ENCODE results near the gene WRAP73. TPM values are rescaled to one million over a fixed set of nuclear protein-coding genes. Genes with fewer than 3 reads are reported as not detected.
"Not testable (repeated sequence)": the region's sequence is repeated elsewhere in the genome, so short reads cannot be mapped to it uniquely, and the experiment has no call there.

The WRAP73 gene
- total RNA-seq, 1 experiment from 2014 or later, result 41.1 TPM

DNA sequence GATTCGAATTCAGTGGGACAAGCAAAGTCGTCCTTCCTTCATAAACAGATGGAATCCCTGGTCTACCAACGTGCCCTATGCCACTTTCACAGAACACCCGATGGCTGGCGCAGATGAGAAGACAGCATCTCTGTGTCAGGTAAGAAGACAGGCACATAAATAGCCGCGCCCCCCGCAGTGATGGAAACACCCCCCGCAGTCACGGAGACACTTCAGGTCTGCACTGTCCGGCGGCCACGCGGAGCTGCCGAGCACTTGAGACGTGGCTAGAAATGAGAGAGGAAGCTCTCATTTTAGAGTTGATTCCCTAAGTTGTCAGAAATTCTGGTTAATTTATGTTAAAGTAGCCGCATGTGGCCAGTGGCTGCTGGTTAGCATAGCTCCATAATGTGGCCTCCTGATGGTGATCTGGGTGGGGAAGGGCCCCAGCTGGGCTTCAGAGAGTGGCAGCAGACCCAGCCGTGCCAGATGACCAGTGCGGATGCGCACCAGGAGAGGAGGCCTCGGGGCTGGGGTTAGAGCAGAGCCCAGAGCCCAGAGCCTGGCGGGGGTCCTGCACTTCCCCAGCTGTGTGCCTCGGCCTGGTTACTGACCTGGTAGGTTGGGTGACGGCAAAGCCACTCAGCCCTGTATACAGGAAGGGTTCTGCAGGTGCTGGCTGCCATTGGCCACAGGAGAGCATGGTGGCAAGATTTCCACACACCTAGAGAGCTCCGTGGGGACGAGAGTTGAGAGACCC, 22.2 kb downstream of the WRAP73 start:
- DNase-seq (ENCODE audit: low read depth), result no peak
- in situ Hi-C loops (cut with HindIII; ENCODE audit: low pct_unique_long_range_greater_than_20kb, low sequenced_read_pairs), result loop anchor here (25.0 kb wide), 1 partner anchor 90 kb away; no protein-coding TSS in a partner anchor

DNA sequence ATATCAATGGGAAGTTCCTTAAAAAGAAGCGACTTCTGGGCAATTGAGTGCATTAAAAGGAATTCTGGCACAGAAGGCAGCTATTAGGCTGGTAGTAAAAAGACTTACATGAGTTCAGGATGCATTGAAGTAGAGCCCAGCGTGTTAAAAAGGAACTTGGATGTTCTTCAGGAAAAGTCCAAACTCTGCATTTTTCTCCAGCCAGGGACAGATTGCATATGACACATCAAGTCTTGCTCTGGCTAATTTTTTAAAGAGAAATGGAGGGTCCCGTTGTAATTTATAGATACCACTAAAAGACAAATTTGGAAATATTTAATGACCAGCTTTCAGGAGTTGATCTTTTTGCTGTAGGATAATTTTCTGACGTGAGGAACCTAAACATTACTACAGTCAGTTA, 23.9 kb downstream of the WRAP73 start:
- in situ Hi-C loops (cut with HindIII; ENCODE audit: low pct_unique_long_range_greater_than_20kb, low sequenced_read_pairs), result loop anchor here (25.0 kb wide), 1 partner anchor 89 kb away; no protein-coding TSS in a partner anchor
- no peak for DNase-seq (ENCODE audit: low read depth)

DNA sequence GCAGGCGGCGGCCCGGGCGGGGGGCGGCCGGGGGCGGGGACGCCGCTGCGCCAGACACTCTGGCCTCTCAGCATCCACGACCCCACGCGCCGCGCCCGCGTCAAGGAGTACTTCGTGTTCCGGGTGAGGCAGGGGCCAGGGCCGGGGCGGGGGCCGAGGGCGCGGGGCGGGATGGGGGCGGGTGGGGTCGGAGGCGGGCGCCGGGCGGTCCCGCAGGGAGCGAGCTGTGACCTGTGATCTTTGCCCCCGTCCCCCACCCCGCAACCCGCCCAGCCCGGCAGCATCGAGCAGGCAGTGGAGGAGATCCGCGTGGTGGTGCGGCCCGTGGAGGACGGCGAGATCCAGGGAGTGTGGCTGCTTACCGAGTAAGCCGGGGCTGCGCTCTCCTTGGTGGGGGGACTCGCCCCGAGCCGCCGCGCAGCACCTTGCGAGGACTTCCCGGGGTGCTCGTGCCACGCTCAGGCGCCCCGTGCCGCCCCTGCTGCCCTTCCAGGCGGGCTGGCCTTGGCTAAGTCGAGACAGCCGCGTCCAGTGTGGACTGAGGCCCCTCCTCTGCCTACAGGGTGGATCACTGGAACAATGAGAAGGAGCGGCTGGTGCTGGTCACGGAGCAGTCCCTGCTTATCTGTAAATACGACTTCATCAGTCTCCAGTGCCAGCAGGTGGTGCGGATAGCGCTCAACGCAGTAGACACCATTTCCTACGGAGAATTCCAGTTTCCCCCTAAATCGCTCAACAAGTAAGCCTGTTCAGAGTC, 24.6 kb downstream of the WRAP73 start:
- DNase-seq (ENCODE audit: low read depth), result peak; percentile 49
- in situ Hi-C loops (cut with HindIII; ENCODE audit: low pct_unique_long_range_greater_than_20kb, low sequenced_read_pairs), result loop anchor here (25.0 kb wide), 1 partner anchor 88 kb away; no protein-coding TSS in a partner anchor

DNA sequence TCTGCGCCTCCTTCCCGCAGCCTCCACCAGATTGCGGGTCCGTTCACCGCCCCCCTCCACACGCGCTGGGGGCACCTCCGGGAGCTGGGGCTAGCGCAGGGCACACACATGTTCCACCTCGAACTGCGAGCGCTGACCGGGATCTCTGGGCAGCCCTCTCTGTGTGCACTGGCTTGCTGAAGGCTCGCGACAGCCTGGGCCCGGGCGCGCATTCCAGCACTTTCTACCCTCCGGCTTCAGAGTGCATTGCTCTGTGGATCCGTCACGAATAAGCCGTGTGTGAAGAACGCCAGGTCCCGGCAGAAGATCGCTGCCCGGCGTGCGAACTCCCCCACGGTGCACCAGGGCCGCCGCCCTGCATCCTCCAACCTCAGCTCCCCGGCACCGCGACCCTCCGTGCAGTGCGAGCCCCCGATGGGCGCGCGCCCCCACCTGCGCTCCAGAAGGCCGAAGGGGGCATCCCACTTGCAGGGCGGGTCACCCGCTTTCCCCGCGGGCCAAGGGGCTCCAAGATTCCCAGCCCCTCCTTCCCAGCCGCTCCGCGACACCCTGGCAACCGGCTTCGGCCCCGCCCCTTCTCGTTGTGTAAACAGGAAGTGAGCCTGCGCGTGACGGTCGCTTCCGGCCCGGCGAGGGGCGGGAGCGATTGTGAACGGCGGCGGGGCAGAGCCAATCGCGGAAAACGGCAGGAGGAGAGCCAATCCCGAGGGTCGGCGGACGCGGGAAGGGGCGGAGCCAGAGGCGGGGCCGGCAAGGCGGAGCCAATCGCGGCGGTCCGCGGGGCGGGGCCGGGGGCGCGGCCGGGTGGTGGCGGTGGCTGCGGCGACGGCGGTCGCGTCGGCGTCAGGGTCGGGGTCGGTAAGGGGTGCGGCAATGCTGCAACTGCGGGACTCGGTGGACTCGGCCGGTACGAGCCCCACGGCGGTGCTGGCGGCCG, 25.4 kb downstream of the WRAP73 start, which contains the start of gene TPRG1L:
TPRG1L (plus strand) TSS at position 816 of the 937 bp plus-strand sequence; CDS start at position 874, 58 bp downstream.
- in situ Hi-C loops (cut with HindIII; ENCODE audit: low pct_unique_long_range_greater_than_20kb, low sequenced_read_pairs), result loop anchor here (25.0 kb wide), 1 partner anchor 87 kb away; no protein-coding TSS in a partner anchor
- DNase-seq (ENCODE audit: low read depth), result peak; percentile 92

DNA sequence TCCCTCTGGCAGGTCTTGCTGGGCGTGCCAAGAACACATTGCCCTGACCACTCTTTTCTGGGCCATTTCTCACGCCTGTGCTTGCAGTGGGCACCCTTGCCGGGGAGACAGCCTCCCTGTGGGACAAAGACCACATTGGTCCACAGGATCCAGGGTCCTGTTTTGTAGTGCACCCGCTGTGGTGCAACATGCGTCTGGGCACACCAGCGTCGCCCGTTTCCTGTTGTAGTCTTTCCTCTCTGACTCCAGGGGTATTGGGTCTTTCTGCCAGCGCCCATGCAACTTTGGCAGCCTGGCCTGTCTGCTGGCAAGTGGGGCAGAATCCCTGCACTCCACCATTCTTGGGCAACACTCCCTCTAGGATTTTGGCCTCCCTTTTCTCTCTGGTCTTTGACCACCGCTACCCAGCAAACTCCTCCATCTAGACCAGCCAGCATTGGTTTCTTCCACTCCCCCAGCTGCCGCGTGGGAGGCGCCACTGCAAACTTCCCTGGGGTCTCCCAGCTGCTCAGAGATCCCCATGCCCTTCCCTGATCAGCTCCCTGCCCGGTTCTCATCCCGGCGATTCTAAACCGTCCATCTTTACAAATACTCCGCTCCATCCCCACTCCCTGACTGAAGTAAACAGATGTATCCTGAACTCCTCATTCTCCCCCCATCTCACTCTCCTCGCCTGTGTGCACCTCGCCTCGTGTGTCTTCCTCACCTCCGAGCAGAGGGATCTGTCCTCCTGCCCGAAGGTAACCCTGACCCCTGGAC, 26.3 kb downstream of the WRAP73 start:
- in situ Hi-C loops (cut with HindIII; ENCODE audit: low pct_unique_long_range_greater_than_20kb, low sequenced_read_pairs), result no loop called here
- no peak for DNase-seq (ENCODE audit: low read depth)

DNA sequence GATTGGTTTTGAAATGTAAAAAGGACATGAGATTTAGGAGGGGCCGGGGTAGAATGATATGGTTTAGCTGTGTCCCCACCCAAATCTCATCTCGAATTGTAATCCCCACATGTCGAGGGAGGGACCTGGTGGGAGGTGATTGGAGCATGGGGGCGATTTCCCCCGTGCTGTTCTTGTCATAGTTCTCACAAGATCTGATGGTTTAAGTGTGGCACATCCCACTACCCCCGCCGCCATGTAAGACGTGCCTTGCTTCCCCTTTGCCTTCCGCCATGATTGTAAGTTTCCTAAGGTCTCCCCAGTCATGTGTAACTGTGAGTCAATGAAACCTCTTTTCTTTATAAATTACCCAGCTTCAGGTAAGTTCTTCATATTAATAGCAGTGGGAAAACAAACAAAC, 27.8 kb downstream of the WRAP73 start:
- DNase-seq (ENCODE audit: low read depth); in situ Hi-C loops (cut with HindIII; ENCODE audit: low pct_unique_long_range_greater_than_20kb, low sequenced_read_pairs): not testable (repeated sequence)

DNA sequence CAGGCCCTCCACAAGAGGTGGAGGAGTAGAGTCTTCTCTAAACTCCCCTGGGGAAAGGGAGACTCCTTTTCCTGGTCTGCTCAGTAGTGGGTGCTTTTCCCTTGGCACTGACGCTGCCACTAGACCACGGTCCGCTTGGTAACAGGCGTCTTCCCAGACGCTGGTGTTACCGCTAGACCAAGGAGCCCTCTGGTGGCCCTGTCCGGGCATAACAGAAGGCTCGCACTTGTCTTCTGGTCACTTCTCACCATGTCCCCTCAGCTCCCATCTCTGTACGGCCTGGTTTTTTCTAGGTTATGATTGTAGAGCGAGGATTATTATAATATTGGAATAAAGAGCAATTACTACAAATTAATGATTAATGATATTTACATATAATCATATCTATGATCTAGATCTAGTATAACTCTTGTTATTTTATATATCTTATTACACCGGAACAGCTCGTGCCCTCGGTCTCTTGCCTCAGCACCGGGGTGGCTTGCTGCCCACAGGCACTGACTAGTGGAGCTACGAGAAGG, 28.7 kb downstream of the WRAP73 start:
- DNase-seq (ENCODE audit: low read depth), result peak; percentile 58
- in situ Hi-C loops (cut with HindIII; ENCODE audit: low pct_unique_long_range_greater_than_20kb, low sequenced_read_pairs), result not testable (repeated sequence)

DNA sequence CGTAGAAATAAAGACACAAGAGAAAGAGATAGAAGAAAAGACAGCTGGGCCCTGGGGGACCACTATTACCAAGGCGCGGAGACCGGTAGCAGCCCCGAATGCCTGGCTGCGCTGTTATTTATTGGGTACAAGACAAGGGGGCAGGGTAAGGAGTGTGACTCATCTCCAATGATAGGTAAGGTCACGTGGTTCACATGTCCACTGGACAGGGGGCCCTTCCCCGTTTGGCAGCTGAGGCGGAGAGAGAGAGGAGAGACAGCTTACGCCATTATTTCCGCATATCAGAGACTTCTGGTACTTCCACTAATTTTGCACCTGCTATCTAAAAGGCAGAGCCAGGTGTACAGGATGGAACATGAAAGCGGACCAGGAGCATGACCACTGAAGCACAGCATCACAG, 29.2 kb downstream of the WRAP73 start:
- in situ Hi-C loops (cut with HindIII; ENCODE audit: low pct_unique_long_range_greater_than_20kb, low sequenced_read_pairs), result no loop called here
- no peak for DNase-seq (ENCODE audit: low read depth)

DNA sequence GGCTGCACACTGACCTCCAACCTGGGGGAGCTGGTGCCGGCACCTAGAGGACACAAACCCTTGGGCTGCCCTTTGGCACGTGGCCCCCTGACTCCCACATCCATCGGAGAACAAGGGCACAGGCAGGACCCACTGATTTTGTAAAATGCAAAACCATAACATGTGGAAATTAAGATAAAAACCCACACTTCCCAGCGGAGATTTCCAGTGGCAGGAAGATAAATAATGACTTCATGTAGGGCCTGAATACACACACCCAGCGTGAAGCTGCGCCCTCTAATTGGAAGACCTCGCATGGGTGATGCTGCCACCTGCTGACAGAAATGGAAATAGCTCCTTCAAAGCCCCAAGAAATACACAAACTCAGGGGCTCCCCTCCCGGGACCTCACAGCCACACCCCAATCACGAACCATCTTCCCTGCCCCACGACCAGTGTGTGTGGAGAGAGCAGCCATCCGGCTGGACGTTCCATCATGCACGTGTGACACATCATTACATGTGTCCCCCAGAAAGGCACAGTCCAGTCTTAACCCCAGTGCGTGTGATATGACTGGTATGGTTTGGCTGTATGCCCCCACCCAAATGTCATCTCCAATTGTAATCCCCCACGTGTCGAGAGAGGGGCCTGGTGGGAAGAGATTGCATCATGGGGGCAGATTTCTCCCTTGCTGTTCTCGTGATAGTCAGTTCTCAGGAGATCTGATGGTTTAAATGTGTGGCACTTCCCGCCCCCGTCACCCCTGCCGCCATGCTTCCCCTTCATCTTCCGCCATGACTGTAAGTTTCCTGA, 30.8 kb downstream of the WRAP73 start:
- in situ Hi-C loops (cut with HindIII; ENCODE audit: low pct_unique_long_range_greater_than_20kb, low sequenced_read_pairs), result no loop called here
- DNase-seq (ENCODE audit: low read depth), result peak; percentile 48

DNA sequence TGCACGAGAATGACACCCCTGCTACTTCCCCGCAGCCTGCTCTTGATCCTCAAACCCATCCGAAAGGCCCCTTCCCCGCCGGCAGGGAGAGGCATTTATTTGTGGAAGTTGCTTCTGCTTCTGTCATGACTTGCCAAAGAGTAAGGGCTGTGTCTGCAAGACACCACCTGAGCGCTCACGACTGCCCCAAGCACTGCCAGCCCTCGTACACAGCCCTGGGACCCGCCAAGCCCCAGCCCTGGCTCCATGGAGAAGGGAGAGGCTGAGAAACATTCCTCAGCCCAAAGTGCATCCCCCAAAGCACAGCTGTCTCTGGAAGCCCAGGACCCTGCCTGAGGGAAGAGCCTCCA, 31.4 kb downstream of the WRAP73 start:
- DNase-seq (ENCODE audit: low read depth), result no peak
- in situ Hi-C loops (cut with HindIII; ENCODE audit: low pct_unique_long_range_greater_than_20kb, low sequenced_read_pairs), result no loop called here

DNA sequence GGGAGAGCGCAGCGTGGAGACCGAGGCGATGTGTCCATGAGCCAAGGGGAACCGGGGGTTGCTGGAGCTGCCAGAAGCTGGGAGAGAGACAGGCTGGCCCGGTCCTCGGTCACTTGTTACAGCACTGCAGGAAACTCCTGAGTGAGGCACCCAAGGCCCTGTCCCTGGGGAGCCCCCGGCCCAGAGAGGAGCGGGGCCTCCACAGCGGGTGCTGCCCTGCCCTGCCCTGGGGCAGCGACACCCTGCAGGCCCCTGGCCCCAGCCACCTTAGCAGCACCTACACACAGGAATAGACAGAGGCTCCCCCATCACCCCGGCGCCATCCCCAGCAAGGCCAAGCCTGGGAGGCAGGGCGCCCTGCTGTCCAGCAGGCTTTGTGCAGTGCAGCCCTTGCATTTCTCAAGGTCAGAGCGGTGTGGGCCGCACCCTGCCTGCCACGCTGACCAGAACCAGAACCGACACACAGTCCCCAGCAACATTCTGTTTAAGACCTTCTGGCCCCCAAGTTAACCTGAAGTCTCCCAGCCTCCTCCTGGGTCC, 32.0 kb downstream of the WRAP73 start:
- DNase-seq (ENCODE audit: low read depth), result no peak
- in situ Hi-C loops (cut with HindIII; ENCODE audit: low pct_unique_long_range_greater_than_20kb, low sequenced_read_pairs), result no loop called here

DNA sequence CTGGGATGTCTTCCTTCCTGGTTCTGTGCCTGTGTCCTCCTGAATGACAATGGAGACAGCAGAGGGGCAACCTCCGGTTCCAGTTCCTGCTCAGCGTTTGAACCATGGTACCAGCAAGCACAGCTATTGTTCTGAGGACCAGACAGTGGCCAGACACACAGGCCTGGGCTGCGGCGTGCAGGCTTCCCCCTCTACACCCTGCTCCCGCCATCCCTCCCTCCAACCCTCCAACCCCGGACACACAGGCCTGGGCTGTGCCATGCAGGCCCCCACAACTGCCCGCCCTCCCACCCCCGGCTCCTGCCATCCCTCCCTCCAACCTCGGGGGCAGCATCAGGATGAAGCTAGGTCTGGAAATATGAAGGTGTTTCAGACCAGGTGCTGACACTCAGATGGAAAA, 33.0 kb downstream of the WRAP73 start:
- in situ Hi-C loops (cut with HindIII; ENCODE audit: low pct_unique_long_range_greater_than_20kb, low sequenced_read_pairs), result no loop called here
- DNase-seq (ENCODE audit: low read depth), result no peak

DNA sequence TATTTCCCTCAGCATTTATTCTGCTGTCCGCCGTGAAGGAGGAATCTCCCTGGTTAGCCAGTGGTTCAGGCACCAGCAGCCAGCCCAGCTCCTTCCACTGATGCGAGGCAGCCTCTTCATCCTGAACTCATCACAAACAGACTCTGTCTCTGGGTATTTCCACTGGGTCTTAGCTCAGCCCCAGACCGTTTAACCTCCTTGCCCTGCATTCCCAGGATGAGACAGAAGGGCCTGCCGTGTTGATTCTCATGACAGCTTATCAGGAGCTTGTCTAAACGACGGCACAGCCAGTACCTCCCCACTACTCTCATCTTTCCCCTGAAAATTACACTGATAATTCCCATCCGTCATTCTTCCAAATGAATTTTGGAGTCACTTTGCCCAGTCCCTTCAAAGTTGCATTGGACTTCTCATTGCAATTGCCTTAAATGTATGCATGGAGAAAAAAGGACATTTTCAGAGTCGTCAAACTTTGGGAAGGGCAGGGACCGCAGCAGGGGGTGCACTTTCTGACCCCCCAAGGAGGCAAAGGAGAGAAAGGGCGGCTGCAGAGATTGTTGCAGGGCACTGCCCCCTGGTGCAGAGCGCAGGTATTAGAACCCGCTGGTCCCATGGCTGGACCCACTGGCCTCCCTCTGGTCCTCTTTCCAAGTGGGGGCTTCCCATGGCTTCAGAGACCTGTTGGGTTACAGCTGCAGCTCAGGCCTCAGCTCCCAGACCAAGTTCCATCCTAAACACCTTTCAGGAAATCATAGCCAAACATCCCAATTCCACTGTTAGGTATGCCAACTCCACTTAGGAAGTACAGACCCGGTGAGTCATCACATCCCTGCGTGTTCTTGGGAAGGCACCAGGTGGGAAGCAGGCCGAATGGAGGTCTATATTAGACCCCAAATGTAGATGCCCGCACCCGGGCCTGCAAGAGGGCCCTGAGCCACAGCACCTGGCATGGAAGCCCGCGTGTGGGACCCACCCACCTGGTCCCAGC, 34.9 kb downstream of the WRAP73 start:
- DNase-seq (ENCODE audit: low read depth), result no peak
- in situ Hi-C loops (cut with HindIII; ENCODE audit: low pct_unique_long_range_greater_than_20kb, low sequenced_read_pairs), result no loop called here

DNA sequence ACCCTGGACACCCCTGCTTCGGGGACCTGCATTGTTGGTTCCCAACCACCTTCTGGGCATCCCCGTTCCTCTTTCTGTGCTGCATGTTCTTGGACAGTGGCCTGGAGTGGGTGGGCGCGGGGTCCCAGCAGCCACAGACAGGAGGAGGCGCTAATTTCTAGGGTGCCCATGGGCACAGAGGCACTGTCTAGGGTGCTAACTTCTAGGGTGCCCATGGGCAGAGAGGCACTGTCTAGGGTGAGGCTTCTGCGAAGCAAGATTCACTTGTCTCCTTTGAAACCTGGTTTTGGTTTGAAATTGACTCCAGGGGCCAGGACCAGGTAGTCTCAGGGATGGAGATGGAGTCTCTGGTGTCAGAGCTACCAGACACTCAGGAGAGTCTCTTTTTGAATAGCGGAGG, 37.8 kb downstream of the WRAP73 start:
- no peak for DNase-seq (ENCODE audit: low read depth)
- in situ Hi-C loops (cut with HindIII; ENCODE audit: low pct_unique_long_range_greater_than_20kb, low sequenced_read_pairs), result no loop called here

DNA sequence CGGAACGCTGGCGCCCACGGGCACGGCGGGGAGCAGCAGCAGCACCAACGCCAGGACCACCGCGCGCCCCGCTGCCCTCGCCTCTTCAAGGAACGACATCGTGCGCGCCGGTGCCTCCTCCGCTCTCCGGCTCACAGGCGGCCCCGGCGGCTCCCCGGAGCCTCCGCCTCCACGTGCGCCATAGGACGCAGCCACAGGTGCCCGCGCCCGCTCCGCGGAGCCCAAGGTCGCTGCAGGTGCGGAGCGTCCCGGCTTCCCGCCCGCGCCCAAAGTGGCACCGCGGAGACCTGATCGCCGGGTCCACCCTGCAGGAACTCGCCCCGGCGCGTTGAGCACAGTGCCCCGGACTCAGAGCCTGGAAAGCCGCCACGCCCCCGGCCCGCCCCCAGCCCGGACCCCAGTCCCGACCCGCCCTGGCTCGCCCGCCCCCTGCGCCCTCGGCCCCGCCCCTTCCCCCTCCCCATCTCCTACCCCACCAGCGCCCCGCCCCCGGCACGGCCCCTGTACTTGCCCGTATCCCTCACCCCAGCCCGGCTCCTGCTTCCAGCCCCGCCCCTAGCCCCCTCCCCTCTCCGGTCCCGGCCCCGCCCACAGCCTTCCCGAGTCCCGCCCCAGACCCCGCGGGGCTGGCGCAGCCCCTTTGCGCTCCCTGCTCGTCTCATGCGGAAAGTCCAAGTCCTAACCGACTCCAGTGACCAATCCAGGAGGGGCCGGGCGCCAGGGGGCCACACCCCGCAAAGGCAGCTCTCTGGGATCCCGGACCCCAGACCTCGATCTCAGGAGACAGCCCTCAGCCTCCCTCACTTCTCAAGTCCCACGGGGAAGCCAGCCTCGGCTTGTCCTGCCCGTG, 38.5 kb downstream of the WRAP73 start, which contains the start of gene MEGF6:
MEGF6 (minus strand) TSS at position 339 of the 850 bp plus-strand sequence; CDS start at position 99, 240 bp downstream.
- in situ Hi-C loops (cut with HindIII; ENCODE audit: low pct_unique_long_range_greater_than_20kb, low sequenced_read_pairs), result no loop called here
- DNase-seq (ENCODE audit: low read depth), result peak; percentile 40

Measured in Caki2 (cell line).